GM12875 (cell line): ENCODE measurements around the gene ANTKMT.

Experiments
- H3K4me3 ChIP-seq: one replicate; pipeline ENCODE4 v1.5.1; 2011; ENCODE audit warnings: low read depth, low read length, control low read depth
- TF ChIP-seq, protein P1 (sequence below): IDR thresholded peaks from 2 replicates; pipeline ENCODE4 v1.5.1; 2011; ENCODE audit warnings: low read depth, mild to moderate bottlenecking, control low read depth, inconsistent platforms, low read length, moderate library complexity, borderline replicate concordance; ENCODE audit not compliant: insufficient read depth

The ANTKMT gene

GRCh38 chr16:674968-675883 is 45.7 kb upstream of the ANTKMT start, which contains the start of gene RHBDL1:
TSS of gene RHBDL1 (plus strand) at chr16:675671. CDS start at chr16:675791, 120 bp downstream.
- TF ChIP-seq, protein P1, sequence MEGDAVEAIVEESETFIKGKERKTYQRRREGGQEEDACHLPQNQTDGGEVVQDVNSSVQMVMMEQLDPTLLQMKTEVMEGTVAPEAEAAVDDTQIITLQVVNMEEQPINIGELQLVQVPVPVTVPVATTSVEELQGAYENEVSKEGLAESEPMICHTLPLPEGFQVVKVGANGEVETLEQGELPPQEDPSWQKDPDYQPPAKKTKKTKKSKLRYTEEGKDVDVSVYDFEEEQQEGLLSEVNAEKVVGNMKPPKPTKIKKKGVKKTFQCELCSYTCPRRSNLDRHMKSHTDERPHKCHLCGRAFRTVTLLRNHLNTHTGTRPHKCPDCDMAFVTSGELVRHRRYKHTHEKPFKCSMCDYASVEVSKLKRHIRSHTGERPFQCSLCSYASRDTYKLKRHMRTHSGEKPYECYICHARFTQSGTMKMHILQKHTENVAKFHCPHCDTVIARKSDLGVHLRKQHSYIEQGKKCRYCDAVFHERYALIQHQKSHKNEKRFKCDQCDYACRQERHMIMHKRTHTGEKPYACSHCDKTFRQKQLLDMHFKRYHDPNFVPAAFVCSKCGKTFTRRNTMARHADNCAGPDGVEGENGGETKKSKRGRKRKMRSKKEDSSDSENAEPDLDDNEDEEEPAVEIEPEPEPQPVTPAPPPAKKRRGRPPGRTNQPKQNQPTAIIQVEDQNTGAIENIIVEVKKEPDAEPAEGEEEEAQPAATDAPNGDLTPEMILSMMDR: no peak
- no peak within 1 kb of the TSS for H3K4me3 ChIP-seq

DNA sequence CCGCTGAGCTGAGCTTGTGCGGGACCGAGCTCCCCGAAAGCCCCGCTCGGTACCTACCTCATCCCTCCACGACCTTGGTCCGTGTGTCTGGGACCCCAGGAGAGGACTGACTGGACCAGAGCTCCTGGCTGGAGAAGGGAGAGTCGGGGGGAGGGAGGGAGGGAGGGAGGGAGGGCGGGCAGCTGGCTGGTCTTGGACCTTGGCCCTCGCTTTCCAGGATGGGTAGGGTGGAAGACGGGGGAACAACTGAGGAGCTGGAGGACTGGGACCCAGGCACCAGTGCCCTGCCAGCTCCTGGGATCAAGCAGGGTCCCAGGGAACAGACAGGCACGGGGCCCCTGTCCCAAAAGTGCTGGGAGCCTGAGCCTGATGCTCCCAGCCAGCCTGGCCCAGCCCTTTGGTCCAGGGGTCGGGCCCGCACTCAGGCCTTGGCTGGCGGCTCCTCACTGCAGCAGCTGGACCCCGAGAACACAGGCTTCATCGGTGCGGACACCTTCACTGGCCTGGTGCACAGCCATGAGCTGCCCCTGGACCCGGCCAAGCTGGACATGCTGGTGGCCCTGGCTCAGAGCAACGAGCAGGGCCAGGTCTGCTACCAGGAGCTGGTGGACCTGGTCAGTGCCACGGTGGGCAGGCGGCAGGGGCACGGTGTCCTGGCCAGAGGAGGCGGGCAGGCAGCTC is 44.9 kb upstream of the ANTKMT start:
- TF ChIP-seq, protein P1: no peak
- no peak overlapping the region for H3K4me3 ChIP-seq

DNA sequence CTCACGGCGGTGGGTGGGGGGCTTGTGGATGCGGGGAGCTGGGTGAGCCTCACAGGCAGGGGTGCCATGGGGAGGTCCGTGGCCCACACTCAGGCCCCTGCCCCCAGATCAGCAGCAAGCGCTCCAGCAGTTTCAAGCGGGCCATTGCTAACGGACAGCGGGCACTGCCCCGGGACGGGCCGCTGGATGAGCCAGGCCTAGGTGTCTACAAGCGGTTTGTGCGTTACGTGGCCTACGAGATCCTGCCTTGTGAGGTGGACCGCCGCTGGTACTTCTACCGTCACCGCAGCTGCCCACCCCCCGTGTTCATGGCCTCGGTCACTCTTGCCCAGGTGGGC is 44.4 kb upstream of the ANTKMT start:
- TF ChIP-seq, protein P1: no peak

GRCh38 chr16:676913-677312 is 44.0 kb upstream of the ANTKMT start:
- H3K4me3 ChIP-seq: no peak overlapping the region
- TF ChIP-seq, protein P1: no peak

More for the DNA sequence above, 44.4 kb upstream of the ANTKMT start:
- no peak overlapping the region for H3K4me3 ChIP-seq

GRCh38 chr16:677316-678190 is 43.4 kb upstream of the ANTKMT start:
- TF ChIP-seq, protein P1: no peak

DNA sequence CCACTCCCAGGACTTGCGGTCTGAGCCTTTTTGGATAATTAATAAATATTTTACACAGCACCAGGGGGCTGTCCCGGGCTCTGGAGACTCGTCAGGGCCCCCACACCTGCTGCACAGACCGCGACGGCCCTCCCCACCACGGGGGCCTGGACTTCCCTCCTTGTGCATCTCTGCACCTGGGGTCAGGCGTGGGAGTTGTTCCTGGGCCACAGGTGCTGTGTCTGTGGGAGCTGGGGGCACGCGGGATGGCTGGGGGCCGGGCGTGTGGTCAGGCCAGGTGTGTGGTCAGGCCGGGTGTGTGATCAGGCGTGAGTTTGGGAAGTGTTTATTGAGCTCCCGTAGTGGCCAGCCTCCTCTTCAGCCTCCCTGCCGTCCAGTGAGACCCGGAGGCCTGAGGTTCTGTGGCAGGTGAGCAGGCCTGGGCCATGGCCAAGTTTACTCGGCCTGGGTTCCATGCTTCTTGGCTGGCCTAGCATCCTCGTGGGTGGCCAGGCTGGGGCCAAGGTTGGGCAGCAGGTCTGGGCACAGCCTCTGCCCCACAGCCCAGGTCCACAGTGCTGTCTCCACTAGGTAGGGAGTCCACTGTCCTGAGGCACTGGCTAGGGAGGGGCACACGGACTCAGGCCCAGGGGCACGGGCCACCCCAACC is 42.6 kb upstream of the ANTKMT start:
- TF ChIP-seq, protein P1: no peak
- H3K4me3 ChIP-seq: no peak overlapping the region

More at GRCh38 chr16:677316-678190, 43.4 kb upstream of the ANTKMT start:
- H3K4me3 ChIP-seq: no peak overlapping the region
